ENCODE data around the gene B4GALNT2.

The B4GALNT2 gene

GRCh38 chr17:49217651-49218413 lies 85.3 kb downstream of the B4GALNT2 start:
- TF ChIP-seq FOXM1 (IDR thresholded peaks at IDR 0.05; ENCODE audit: borderline replicate concordance, low read depth) (no peak), RAD21 (IDR thresholded peaks at IDR 0.05; ENCODE audit: low read depth) (no peak), EGR1 (IDR thresholded peaks at IDR 0.05) (no peak)
- TF ChIP-seq, protein P1, sequence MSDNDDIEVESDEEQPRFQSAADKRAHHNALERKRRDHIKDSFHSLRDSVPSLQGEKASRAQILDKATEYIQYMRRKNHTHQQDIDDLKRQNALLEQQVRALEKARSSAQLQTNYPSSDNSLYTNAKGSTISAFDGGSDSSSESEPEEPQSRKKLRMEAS (IDR thresholded peaks at IDR 0.05), result no peak

- TF ChIP-seq TEAD4 (IDR thresholded peaks at IDR 0.05) (no peak), YY1 (IDR thresholded peaks at IDR 0.05; ENCODE audit: low read depth) (no peak), EGR1 (IDR thresholded peaks at IDR 0.05) (no peak), NFIC (IDR thresholded peaks at IDR 0.05) (no peak), CREB1 (IDR thresholded peaks at IDR 0.05; ENCODE audit: low read depth) (no peak), RAD21 (IDR thresholded peaks at IDR 0.05; ENCODE audit: low read depth) (peak; percentile 29; the same call in 1 of the 2 replicates), ZBTB7A (IDR thresholded peaks at IDR 0.05; ENCODE audit: low read depth) (no peak)
These were observed 86.7 kb downstream of the B4GALNT2 start for GRCh38 chr17:49218941-49219913.

- no peak for TF ChIP-seq TAF1 (IDR thresholded peaks at IDR 0.05; ENCODE audit: low read depth)
- no peak for TF ChIP-seq YY1 (IDR thresholded peaks at IDR 0.05; ENCODE audit: low read depth)
- no peak for TF ChIP-seq RAD21 (IDR thresholded peaks at IDR 0.05; ENCODE audit: low read depth)
- no peak for TF ChIP-seq EGR1 (IDR thresholded peaks at IDR 0.05)
- TF ChIP-seq CREB1 (IDR thresholded peaks at IDR 0.05; ENCODE audit: low read depth), result no peak
- TF ChIP-seq, protein P1 (IDR thresholded peaks at IDR 0.05), result no peak
- no peak for TF ChIP-seq TCF12 (IDR thresholded peaks at IDR 0.05; ENCODE audit: low read depth)
These were observed 87.4 kb downstream of the B4GALNT2 start for GRCh38 chr17:49219987-49220386.

- no peak for TF ChIP-seq TCF12 (IDR thresholded peaks at IDR 0.05; ENCODE audit: low read depth)
- no peak for TF ChIP-seq NFIC (IDR thresholded peaks at IDR 0.05)
- TF ChIP-seq, protein P1 (IDR thresholded peaks at IDR 0.05), result no peak
- no peak for TF ChIP-seq EGR1 (IDR thresholded peaks at IDR 0.05)
- no peak for TF ChIP-seq USF1 (IDR thresholded peaks at IDR 0.05)
- TF ChIP-seq YY1 (IDR thresholded peaks at IDR 0.05; ENCODE audit: low read depth), result no peak
- TF ChIP-seq TAF1 (IDR thresholded peaks at IDR 0.05; ENCODE audit: low read depth), result no peak
- no peak for TF ChIP-seq EP300 (IDR thresholded peaks at IDR 0.05; ENCODE audit: borderline replicate concordance)
- no peak for TF ChIP-seq FOXM1 (IDR thresholded peaks at IDR 0.05; ENCODE audit: borderline replicate concordance, low read depth)
- TF ChIP-seq CEBPB (IDR thresholded peaks at IDR 0.05), result no peak
- TF ChIP-seq REST (IDR thresholded peaks at IDR 0.05; ENCODE audit: low read depth), result no peak
- no peak for TF ChIP-seq ZBTB7A (IDR thresholded peaks at IDR 0.05; ENCODE audit: low read depth)
- no peak for TF ChIP-seq CREB1 (IDR thresholded peaks at IDR 0.05; ENCODE audit: low read depth)
- no peak for TF ChIP-seq RAD21 (IDR thresholded peaks at IDR 0.05; ENCODE audit: low read depth)
- no peak for TF ChIP-seq TEAD4 (IDR thresholded peaks at IDR 0.05)
These were observed 90.6 kb downstream of the B4GALNT2 start for GRCh38 chr17:49223168-49223516.

DNA sequence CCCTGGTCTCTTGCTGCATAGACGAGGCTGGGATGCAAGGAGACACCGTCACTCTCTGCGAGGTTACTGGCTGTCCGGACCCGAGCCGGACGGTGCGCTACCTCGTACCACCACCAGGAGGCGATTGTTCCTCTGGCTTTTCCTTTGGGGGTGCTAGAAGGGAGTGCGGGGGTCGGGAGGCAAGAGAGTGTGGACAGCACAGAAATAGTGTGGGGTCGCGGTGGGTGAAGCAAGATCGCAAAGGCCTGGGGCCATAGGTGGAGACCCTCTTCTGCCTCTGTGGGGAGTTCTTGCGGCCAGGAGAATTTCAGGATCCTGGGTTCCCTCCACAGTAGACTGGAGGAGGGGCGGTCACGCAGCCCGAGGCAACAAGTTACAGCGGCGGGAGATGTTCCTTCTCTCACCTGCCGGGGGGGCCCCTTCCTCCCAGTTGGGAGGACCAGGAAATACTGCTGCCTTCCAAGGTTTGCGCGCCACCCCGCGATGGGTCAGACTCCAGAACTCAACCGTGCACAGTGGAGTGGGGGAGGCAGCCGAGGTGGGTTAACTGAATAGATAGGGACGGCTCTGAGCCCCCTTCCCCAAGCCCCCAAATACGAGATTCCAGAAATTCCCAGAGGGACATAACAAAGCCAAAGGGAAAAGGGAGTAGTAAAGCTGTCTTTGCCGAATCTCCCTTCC lies 91.1 kb downstream of the B4GALNT2 start:
- TF ChIP-seq, protein P1 (IDR thresholded peaks at IDR 0.05), result no peak
- TF ChIP-seq TAF1 (IDR thresholded peaks at IDR 0.05; ENCODE audit: low read depth) (no peak), RAD21 (IDR thresholded peaks at IDR 0.05; ENCODE audit: low read depth) (peak; percentile 70), REST (IDR thresholded peaks at IDR 0.05; ENCODE audit: low read depth) (no peak), CEBPB (IDR thresholded peaks at IDR 0.05) (no peak), NFIC (IDR thresholded peaks at IDR 0.05) (no peak)

Measured in Ishikawa (cell line).